IPS DF 6.9 (cell line): ENCODE results near the gene YEATS4.

Experiments
- DNase-seq: peaks from one replicate; pipeline ENCODE4 v3.0.0-alpha.2; 2013; ENCODE audit warnings: low read depth, low spot score
- H3K27ac ChIP-seq: one replicate; pipeline ENCODE4 v1.5.1; 2013; ENCODE audit warnings: low read length, control low read depth
- H3K27me3 ChIP-seq: 2 replicates; pipeline ENCODE4 v1.6.1; 2013; ENCODE audit warnings: mild to moderate bottlenecking, low read length; ENCODE audit not compliant: control insufficient read depth, insufficient read depth
- H3K36me3 ChIP-seq: 2 replicates; pipeline ENCODE4 v1.6.1; 2013; ENCODE audit warnings: low read length; ENCODE audit not compliant: control insufficient read depth, insufficient read depth
- H3K4me1 ChIP-seq: 2 replicates; pipeline ENCODE4 v1.6.1; 2013; ENCODE audit warnings: low read length; ENCODE audit not compliant: control insufficient read depth, insufficient read depth
- H3K4me3 ChIP-seq: 2 replicates; pipeline ENCODE4 v1.5.1; 2013; ENCODE audit warnings: mild to moderate bottlenecking, low read length
- H3K9me3 ChIP-seq: 2 replicates; pipeline ENCODE4 v1.6.1; 2013; ENCODE audit warnings: low read length, inconsistent platforms; ENCODE audit not compliant: control insufficient read depth, insufficient read depth
- whole genome bisulfite sequencing: extraction: QIAGEN DNeasy Blood & Tissue Kit; methylation state at CpG from one replicate; pipeline ENCODE4 v1.1.7; 2013; ENCODE audit warnings: mixed read lengths, missing lambda C conversion rate; ENCODE audit not compliant: insufficient read length, insufficient coverage; 5-methylcytosine and 5-hydroxymethylcytosine counted together

Gene YEATS4

DNA sequence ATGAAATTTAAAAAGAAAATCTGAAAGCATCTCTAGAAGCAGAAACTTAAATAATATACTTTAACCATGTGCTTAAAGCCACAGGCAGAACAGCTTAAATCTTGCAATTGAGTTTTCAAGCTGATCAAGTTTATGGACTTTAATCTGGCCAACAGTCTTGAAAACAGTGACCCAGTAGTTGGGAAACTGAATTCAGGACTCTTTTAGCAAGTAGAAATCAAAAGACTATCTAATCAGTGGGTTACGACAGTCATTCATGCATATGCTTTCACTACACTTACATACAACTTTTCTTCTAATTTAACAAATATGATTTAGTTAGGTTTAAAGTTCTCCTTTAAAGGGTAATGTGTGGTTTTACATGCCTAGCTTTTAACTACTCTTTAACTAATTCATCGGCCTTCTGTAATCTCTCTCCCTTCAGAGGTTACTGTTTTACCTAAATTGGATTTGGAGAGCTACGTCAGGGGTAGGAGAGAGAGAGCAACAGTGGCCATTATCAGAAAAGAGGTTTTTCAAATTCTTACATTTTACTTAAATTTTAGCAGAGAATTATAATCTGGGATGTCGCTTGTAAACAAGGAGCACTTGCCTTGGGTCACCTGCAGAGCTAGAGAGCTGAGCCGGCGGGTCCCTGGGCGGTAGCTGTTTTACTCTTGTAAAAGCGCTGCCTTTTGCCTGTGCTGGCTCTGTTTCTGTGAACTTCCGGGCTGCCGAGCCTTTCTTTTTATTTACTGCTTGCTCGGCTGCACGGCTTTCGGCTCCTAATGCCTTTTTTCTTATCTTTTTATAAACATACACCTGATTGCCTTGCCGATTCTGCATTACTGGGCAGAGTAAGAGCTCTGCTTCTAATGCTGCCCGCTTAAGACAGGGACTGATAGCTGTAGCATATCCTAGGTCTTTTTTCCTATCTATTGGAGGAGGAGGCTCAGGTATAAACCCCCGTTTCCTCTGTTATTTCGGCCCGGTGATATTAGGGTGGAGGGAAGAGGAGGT is 28.8 kb upstream of the YEATS4 start:
- no peak for DNase-seq
- no peak overlapping the region; the same call in 1 of the 2 replicates for H3K4me3 ChIP-seq
- no CpG with 5 or more reads among the region's 18 CpGs for WGBS

DNA sequence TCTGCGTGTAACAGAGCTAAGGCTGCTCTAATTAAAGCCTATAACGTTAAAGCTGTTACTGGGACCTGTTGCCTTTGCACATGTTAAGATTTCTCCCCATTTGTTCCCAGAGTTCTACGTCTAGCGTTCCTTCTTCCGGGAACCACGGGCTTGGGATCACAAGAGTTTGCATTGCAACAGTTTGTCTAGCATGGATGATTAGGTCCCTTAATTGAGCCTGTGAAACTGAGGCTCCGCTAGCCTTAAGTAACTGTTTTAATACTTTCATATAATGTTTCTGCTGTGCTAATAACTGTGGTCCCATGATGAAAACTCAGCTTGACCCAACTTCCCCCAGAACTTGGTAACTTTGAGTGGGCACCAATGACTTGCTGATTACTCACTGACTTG is 28.0 kb upstream of the YEATS4 start:
- no peak overlapping the region for H3K4me3 ChIP-seq
- H3K27me3 ChIP-seq: no peaks in the 10 kb centered on the region
- no peaks in the 10 kb centered on the region for H3K36me3 ChIP-seq
- peaks cover 1% of the 10 kb centered on the region for H3K4me1 ChIP-seq
- WGBS: no CpG with 5 or more reads among the region's 7 CpGs
- no peaks in the 10 kb centered on the region for H3K9me3 ChIP-seq
- no peak for DNase-seq
- H3K27ac ChIP-seq: no peak overlapping the region

More for the DNA sequence above, 28.8 kb upstream of the YEATS4 start:
- H3K9me3 ChIP-seq: no peaks in the 10 kb centered on the region
- no peaks in the 10 kb centered on the region for H3K27me3 ChIP-seq
- H3K27ac ChIP-seq: no peak overlapping the region
- peaks cover 1% of the 10 kb centered on the region for H3K4me1 ChIP-seq
- no peaks in the 10 kb centered on the region for H3K36me3 ChIP-seq

DNA sequence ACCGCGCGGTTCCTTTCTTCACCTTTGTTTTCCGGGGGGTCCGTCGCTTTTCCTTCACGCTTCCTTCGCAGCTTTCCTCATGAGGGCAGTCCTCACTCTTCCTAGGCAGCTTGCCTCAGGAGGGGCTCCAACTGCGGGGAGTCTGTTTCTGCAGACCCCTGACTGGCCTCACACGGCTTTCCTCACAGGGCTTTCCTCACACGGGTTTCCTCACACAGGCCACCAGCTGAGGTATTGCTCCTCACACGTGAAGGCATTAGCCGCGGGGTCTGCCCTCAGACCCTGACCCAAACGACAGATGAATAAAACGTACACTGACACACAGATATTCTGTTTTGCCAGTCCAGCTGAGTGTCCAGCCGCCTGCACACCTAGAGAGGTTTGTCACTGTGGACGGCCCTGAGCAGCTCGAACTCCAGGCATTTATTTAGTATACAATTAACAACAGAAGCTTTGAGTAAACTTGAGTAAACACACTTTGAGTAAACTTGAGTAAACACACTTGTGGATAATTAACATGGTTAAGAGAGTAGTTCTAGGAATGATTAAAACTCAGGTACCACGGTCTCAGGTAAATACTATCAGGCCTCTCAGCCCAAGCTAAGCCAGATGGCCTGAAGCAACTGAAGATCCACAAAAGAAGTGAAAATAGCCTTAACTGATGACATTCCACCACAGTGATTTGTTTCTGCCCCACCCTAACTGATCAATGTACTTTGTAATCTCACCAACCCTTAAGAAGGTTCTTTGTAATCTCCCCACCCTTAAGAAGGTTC is 27.4 kb upstream of the YEATS4 start:
- no peak overlapping the region for H3K4me3 ChIP-seq
- H3K9me3 ChIP-seq: no peaks in the 10 kb centered on the region
- H3K27ac ChIP-seq: no peak overlapping the region
- no peaks in the 10 kb centered on the region for H3K27me3 ChIP-seq
- WGBS: no CpG with 5 or more reads among the region's 20 CpGs
- peaks cover 1% of the 10 kb centered on the region for H3K4me1 ChIP-seq
- DNase-seq: no peak
- H3K36me3 ChIP-seq: no peaks in the 10 kb centered on the region

DNA sequence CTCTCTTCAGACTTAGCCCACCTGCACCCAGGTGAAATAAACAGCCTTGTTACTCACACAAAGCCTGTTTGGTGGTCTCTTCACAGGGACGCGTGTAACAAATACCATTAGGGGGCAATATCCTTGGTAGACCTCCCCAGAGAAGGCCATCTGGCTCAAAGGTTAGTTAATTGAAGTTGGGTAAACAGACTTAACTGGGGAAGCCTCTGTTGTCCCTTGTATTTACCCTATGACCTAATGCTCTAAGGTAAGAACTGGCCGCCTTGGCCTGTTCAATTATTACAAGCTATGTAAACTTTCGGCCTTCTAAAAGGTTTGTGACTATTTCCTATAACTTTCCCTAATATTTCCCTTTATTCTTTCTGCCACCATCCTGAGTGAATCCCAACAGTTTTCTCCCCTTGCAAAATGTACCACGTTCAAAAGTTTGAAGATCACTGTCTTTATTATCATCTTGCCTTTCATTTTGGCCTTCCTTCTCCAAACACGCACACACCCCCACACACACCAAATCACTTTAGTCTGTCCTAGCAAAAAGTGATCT is 26.7 kb upstream of the YEATS4 start:
- H3K9me3 ChIP-seq: no peaks in the 10 kb centered on the region
- H3K27me3 ChIP-seq: no peaks in the 10 kb centered on the region
- no peak overlapping the region for H3K27ac ChIP-seq
- H3K4me3 ChIP-seq: no peak overlapping the region
- peaks cover 1% of the 10 kb centered on the region for H3K4me1 ChIP-seq
- 100% methylated on average over 1 of the region's 6 CpGs for WGBS
- H3K36me3 ChIP-seq: no peaks in the 10 kb centered on the region
- no peak for DNase-seq

DNA sequence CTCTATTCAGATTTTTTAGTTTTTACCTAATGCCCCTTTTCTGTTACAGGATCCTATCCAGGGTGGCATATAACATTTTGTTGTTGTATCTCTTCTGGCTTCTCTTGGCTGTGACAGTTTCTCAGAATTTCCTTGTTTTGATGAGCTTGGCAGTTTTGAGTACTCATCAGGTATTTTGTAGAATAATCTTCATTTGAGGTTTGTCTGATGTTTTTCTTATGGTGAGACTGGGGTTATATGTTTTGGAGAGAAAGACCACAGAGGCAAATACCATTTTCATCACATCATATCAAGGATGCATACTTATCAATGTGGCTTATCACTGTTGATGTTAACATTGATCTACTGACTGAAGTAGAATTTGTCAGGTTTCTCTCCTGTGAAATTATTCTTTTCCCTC is 25.4 kb upstream of the YEATS4 start:
- Histone ChIP-seq H3K27me3 (no peaks in the 10 kb centered on the region), H3K9me3 (no peaks in the 10 kb centered on the region), H3K27ac (no peak overlapping the region), H3K4me3 (no peak overlapping the region), H3K36me3 (no peaks in the 10 kb centered on the region), H3K4me1 (peaks cover 1% of the 10 kb centered on the region)
- DNase-seq: no peak

DNA sequence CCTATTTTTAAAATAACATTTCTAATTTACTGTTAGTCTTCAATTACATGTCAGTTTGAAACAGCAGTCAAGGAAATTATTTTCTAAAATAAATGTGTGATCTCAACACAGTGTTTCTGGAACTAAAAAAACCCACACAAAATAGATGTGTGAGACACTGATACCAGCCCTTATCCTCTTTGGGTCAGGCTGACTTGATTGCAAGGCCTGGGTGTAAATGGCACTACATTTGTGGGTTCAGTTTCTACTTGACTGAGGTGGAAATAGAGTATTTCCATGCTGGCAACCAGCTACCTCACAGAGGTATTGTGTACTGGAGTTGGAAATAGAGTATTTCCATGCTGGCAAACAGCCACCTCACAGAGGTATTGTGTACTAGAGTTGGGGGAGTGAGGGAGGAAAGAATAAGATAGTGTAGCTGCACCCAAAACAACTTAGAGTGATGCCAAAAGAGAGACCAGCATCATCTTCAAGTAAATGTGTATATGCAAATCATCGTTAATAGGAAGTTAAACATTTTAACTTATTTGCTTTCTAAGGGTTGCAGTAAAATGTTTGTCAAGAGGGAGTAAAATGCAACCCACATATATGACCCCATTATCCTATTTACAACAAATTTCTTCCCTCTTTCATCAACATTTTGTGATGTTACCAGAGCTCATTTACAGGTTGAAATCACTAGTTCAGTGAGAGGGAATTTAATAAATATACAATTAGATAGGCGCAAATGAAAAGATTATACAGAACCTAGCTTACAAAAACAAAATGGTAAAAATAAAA is 22.0 kb upstream of the YEATS4 start:
- Histone ChIP-seq H3K27ac (no peak overlapping the region), H3K4me3 (no peak overlapping the region), H3K4me1 (no peaks in the 10 kb centered on the region), H3K27me3 (no peaks in the 10 kb centered on the region), H3K9me3 (no peaks in the 10 kb centered on the region), H3K36me3 (no peaks in the 10 kb centered on the region)
- no peak for DNase-seq
- no CpG with 5 or more reads among the region's 2 CpGs for WGBS

DNA sequence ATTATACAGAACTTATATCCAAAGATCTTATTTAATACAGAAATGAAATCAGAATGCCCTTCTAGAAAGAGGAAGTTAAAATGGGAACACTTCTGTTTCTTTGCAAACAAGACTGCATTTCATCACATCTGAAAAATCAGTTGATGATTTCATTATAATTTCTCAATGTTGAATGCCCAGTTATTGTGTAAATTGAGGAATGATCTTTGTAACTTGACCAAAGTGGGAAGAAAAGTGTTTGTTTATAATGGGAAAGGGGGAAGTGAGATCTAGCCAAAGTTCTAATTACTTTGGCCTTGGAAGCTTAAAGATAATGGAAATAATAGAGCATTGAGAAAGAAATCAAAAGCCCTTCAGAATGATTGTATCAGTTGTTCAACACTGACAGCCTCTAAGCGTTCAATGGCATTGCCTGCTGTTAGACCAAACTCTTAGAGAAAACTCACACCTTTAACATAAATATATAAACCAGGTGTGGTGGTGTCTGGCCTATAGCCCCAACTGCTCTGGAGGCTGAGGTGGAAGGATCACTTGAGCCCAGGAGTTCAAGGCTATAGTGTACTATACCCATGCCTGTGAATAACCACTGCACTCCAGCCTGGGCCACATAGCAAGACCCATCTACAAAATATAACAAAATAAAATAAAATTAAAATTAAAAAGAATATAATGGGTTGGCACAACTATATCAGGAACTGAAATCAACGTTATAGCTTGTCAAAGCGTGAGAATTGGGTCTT is 21.3 kb upstream of the YEATS4 start:
- Histone ChIP-seq H3K4me1 (no peaks in the 10 kb centered on the region), H3K9me3 (no peaks in the 10 kb centered on the region), H3K36me3 (no peaks in the 10 kb centered on the region), H3K27me3 (no peaks in the 10 kb centered on the region), H3K4me3 (no peak overlapping the region), H3K27ac (no peak overlapping the region)
- no peak for DNase-seq
- no CpG with 5 or more reads among the region's 3 CpGs for WGBS

DNA sequence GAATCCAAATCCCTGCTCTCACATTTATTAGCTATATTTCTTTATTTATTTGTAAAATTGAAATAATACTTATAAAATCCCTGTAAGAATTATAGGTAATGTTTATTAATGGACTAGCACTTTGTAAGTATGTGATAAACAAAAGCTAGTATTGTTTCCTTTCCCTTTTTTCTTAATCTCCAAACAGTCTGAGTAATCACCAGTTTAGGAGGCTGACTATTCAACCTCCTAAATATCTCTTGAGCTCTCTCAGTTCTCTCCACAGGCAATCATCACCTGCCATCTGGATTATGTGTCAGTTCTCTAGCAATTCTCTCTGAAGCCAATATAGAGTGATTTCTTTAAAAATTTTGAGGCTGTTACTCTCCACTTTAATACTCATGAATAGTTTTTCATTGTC is 20.6 kb upstream of the YEATS4 start:
- no peaks in the 10 kb centered on the region for H3K36me3 ChIP-seq
- DNase-seq: no peak
- no peaks in the 10 kb centered on the region for H3K9me3 ChIP-seq
- no peaks in the 10 kb centered on the region for H3K4me1 ChIP-seq
- H3K4me3 ChIP-seq: no peak overlapping the region
- H3K27me3 ChIP-seq: no peaks in the 10 kb centered on the region
- no peak overlapping the region for H3K27ac ChIP-seq

DNA sequence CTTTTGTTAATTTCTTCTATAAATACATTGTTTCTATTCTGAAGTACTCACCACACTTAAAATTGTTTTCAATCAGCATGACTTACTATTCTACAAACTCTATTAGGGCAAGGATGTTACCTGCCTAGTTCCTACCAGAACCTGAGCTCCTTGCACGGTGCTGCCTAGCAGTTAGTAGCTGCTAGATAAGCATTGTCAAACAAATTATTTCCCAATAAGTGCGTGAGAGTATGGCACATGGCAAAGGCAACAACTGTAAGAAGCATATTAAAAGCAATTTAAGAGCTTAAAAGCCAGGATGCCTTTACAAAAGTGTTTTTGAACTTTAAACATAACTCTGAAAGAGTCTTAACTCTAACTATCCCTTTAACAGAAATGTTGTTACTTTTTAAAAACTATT is 19.5 kb upstream of the YEATS4 start:
- Histone ChIP-seq H3K9me3 (no peaks in the 10 kb centered on the region), H3K27ac (no peak overlapping the region), H3K36me3 (no peaks in the 10 kb centered on the region), H3K27me3 (no peaks in the 10 kb centered on the region), H3K4me1 (no peaks in the 10 kb centered on the region), H3K4me3 (no peak overlapping the region)
- no peak for DNase-seq
- no CpG with 5 or more reads among the region's 2 CpGs for WGBS
